HG02852 (cell line): Measurements from ENCODE around the gene TBC1D24.
"Not testable (repeated sequence)": the region's sequence is repeated elsewhere in the genome, so short reads cannot be mapped to it uniquely, and the experiment has no call there.

Experiments used
- ATAC-seq: cut with Tn5 transposase; IDR thresholded peaks from one replicate; pipeline ENCODE4 v1.9.1; 2021; ENCODE audit warnings: mild to moderate bottlenecking, moderate library complexity; ENCODE audit not compliant: unreplicated experiment

TBC1D24 gene

GRCh38 chr16:2468233-2468724, 6.6 kb upstream of the TBC1D24 start:
- ATAC-seq, result no peak

DNA sequence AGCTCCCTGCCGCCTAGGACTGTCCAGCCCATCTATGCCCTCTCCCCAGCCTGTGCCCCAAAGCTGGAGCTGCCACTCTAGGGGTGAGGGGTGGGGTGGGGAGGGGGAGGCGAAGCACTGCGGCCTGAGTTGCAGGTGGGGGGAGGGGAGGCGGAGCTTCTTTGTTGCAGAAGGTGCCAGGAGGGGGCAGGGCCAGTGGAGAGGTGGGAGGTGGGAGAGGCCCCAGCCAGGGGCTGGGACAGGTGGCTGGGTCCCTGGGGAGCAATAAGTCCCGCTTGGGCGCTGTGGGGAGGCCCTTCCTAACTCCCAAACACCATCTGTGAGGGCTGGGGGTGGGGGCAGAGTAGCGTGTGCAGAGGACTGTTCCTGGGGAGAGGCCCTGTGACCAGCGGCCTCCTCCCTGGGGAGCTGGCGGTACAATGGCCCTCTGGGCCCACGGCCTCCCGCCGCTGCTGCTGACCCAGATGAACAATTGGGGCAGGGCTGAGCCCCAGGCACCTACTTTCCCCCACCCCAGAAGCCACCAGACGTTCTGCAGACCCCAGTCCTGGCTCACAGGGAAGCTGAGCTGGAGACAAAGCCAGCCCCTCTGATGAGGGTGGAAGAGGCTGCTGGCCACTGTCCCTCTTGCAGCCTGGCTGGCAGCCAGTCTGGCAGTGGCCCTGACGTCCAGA, 6.1 kb upstream of the TBC1D24 start:
- no peak for ATAC-seq

DNA sequence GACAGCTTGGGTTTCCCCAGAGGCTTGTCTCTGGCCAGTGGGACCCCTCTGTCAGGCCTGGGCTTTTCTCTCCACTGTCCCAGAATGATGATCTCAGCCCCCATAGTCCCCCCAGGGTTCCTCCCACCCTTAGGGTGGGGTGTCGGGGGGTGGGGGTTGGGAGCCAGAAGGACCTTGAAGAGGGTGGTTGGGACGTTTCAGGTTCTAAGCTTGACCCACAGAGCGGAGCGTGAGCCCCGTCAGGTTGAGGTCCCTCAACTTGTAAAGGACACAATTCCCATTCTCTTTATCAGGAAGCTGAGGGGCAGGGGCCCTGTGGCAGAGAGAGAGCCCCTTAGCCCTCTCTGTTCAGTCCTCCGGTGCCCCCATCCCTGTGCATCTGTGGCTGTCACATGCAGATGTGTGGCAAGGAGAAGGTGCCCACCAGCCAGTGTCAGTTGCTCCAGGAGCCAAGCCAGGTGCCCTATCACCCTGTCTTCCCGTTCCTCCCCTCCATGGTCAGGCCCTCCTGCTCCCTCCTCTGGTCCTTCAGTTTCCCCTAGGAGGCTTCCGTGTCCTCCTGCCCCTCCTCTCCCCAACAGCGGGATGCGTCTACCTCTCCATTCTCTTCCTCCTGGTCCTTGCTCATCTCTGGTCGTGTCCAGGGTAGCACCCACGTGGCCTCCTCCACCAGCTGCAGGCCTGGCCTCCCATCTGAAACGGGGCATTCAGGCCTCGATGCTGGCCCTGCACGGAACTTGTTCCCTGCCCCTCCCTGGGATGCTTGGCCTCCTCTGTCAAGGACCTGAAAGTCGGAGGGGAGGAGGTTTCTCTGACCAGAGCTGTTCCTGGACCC, 5.3 kb upstream of the TBC1D24 start:
- no peak for ATAC-seq

- no peak for ATAC-seq
Observed at GRCh38 chr16:2470234-2470601, 4.7 kb upstream of the TBC1D24 start.

- no peak for ATAC-seq
Observed at GRCh38 chr16:2470603-2471015, 4.3 kb upstream of the TBC1D24 start.

DNA sequence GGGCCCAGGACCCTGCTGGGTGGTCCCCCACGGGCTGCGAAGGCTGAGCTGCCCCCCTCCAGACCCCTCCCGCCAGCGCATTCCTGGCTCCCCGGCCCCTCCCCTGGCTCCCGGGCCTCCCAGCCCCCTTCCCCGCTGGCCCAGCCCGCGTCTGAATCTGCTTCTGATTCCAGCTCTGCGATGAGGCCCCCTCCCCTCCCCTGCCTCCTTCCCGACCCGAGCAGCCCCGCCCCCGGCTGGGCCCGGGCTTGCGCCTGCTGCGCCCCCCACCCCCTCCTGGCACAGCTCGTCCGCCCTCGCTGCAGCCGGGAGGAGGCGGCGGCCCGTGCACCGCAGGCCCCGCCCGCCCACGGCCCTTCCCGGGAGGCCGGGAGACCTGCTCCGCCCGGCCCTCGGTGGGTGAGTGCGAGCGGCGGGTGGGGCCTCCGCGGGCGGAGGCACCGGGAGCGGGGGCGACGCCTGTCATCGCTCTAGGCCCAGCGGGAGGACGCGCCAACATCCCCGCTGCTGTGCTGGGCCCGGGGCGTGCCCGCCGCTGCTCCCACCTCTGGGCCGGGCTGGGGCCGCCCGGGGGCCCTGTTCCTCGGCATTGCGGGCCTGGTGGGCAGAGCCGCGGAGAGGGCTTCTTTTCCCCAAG, 3.8 kb upstream of the TBC1D24 start, which contains the start of gene NTN3:
Gene NTN3, plus strand, starts transcription at position 282 of the 637 bp plus-strand sequence. CDS start 405 bp downstream, outside the sequence.
- no peak for ATAC-seq

DNA sequence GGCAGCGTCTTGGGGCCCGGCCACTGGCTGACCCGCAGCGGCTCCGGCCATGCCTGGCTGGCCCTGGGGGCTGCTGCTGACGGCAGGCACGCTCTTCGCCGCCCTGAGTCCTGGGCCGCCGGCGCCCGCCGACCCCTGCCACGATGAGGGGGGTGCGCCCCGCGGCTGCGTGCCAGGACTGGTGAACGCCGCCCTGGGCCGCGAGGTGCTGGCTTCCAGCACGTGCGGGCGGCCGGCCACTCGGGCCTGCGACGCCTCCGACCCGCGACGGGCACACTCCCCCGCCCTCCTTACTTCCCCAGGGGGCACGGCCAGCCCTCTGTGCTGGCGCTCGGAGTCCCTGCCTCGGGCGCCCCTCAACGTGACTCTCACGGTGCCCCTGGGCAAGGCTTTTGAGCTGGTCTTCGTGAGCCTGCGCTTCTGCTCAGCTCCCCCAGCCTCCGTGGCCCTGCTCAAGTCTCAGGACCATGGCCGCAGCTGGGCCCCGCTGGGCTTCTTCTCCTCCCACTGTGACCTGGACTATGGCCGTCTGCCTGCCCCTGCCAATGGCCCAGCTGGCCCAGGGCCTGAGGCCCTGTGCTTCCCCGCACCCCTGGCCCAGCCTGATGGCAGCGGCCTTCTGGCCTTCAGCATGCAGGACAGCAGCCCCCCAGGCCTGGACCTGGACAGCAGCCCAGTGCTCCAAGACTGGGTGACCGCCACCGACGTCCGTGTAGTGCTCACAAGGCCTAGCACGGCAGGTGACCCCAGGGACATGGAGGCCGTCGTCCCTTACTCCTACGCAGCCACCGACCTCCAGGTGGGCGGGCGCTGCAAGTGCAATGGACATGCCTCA, 3.1 kb upstream of the TBC1D24 start:
- ATAC-seq, result no peak

GRCh38 chr16:2472488-2472864, 2.5 kb upstream of the TBC1D24 start:
- no peak for ATAC-seq

GRCh38 chr16:2472885-2473445, 2.0 kb upstream of the TBC1D24 start:
- no peak for ATAC-seq

DNA sequence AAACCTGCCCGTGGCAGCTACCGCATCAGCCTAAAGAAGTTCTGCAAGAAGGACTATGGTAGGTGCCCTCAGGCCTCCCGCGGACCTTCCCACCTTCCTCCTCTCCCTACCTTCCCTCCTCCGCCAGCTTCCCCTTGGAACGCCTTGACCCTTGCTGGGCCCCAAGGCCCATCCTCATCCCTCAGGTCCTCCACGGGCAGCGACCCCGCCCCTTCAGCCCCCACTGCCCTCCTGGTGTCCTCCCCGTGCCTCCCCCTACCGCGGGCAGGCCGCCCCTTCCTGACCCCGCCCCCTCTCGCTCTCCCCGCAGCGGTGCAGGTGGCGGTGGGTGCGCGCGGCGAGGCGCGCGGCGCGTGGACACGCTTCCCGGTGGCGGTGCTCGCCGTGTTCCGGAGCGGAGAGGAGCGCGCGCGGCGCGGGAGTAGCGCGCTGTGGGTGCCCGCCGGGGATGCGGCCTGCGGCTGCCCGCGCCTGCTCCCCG, 1.4 kb upstream of the TBC1D24 start:
- no peak for ATAC-seq

DNA sequence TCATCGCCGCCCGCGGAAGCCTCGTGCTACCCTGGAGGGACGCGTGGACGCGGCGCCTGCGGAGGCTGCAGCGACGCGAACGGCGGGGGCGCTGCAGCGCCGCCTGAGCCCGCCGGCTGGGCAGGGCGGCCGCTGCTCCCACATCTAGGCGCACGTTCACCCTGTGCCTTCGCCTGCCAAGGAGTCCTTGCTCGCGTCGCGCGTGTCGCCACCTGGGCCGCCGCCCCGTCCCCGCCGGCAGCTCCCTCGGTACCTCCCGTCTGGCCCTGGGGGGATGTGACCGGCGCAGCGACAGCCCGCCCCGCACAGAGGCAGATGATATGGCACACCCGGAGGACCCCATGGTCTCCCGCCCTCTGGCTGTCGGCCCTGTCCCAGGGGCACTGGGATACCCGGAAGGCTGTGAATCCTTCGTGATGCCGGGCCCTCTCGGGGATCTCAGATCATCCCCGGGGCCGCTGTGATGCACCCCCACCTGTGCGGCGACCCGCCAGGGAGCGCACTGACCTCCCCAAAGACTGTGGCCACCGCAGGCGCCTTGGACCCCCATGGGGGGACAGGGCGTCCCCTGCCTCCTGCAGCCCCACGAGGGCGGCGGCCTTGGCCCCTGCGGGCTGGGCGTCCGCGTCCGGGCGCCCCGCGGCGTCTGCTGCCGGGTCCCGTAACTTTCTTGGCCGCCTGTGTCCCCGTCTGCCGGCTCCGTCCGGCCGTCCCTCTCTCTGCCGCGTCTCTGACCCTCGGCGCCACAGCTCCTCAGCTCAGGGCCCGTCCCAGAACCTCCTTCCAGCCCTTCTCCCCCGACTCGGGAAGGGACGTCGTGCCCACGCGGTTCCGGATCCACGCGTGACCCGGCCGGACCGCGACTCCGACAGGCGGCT, 689 bp upstream of the TBC1D24 start:
- peak; percentile 24 for ATAC-seq

GRCh38 chr16:2475413-2476344, 752 bp downstream of the TBC1D24 start:
- no peak for ATAC-seq

GRCh38 chr16:2476345-2476720, 1.4 kb downstream of the TBC1D24 start:
- no peak for ATAC-seq

GRCh38 chr16:2476741-2477140, 1.8 kb downstream of the TBC1D24 start:
- no peak for ATAC-seq

DNA sequence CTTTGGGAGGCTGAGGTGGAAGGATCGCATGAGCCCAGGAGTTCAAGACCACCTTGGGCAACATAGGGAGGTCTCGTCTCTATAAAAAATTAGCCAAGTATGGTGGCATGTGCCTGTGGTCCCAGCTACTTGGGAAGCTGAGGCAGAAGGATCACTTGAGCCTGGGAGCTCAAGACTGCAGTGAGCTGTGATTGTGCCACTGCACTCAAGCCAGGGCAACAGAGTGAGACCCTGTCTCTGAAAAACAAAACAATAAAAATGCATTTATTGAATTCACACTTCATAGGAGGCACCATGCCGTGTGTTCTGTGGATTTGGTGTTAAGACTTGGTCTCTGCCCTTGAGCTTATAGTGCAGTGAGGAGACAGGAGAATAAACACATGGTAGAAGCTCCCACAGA, 2.4 kb downstream of the TBC1D24 start:
- ATAC-seq, result no peak

GRCh38 chr16:2478279-2478678, 3.4 kb downstream of the TBC1D24 start:
- ATAC-seq, result no peak

- not testable (repeated sequence) for ATAC-seq
Observed at GRCh38 chr16:2479996-2480395, 5.1 kb downstream of the TBC1D24 start.

- no peak for ATAC-seq
Observed at GRCh38 chr16:2480948-2481347, 6.0 kb downstream of the TBC1D24 start.
